GM13977 (cell line): ENCODE data around the gene ACBD6.

ENCODE experiments used
- DNase-seq: peaks from one replicate; pipeline ENCODE4 v3.0.0; 2012; ENCODE audit warnings: low spot score
- CTCF ChIP-seq: IDR thresholded peaks from 2 replicates; pipeline ENCODE4 v1.5.1; 2012; ENCODE audit warnings: mild to moderate bottlenecking, control low read depth; ENCODE audit not compliant: insufficient read depth; ENCODE audit errors: extremely low read depth, missing control alignments
- in situ Hi-C: fragments of 300-500 bp; cut with MboI; formaldehyde crosslinking; loops from one replicate; pipeline ENCODE4 v1.12.0; 2022; ENCODE audit warnings: low sequenced_read_pairs, low pct_unique_long_range_greater_than_20kb, mixed read lengths, inconsistent platforms; ENCODE audit not compliant: unreplicated experiment

The ACBD6 gene

GRCh38 chr1:180343921-180344769, 158.2 kb downstream of the ACBD6 start:
- TF ChIP-seq CTCF = no peak
- DNase-seq = no peak
- in situ Hi-C loops = no loop called here

- TF ChIP-seq CTCF = no peak
- no peak for DNase-seq
- in situ Hi-C loops = no loop called here
These were observed 175.3 kb downstream of the ACBD6 start for GRCh38 chr1:180327089-180327488.

- no peak for TF ChIP-seq CTCF
- in situ Hi-C loops = no loop called here
- no peak for DNase-seq
These were observed 189.5 kb downstream of the ACBD6 start for GRCh38 chr1:180312926-180313325.

GRCh38 chr1:180311011-180311730, 191.2 kb downstream of the ACBD6 start:
- no peak for DNase-seq
- TF ChIP-seq CTCF = no peak
- in situ Hi-C loops = no loop called here

- DNase-seq = no peak
- TF ChIP-seq CTCF = no peak
- in situ Hi-C loops = no loop called here
These were observed 192.3 kb downstream of the ACBD6 start for GRCh38 chr1:180310095-180310494.

GRCh38 chr1:180309338-180309737, 193.0 kb downstream of the ACBD6 start:
- in situ Hi-C loops = no loop called here
- no peak for TF ChIP-seq CTCF
- no peak for DNase-seq
